Measurements from ENCODE around the gene IL17REL. TPM values are rescaled to one million over a fixed set of nuclear protein-coding genes. Genes with fewer than 3 reads are reported as not detected.

IL17REL gene
- total RNA-seq, 1 donor from 2014 or later: 0.17 TPM

GRCh38 chr22:50059881-50060262, 47.3 kb upstream of the IL17REL start:
- Mint-ChIP-seq H3K4me1 (ENCODE audit: low read depth) (peaks cover 15% of the 10 kb centered on the region), H3K27ac (ENCODE audit: unreplicated experiment) (peak overlapping the region; percentile 80), H3K27me3 (ENCODE audit: low read depth) (no peaks in the 10 kb centered on the region), H3K9me3 (ENCODE audit: low read depth) (no peaks in the 10 kb centered on the region), H3K4me3 (ENCODE audit: unreplicated experiment) (peak overlapping the region; percentile 63), H3K36me3 (ENCODE audit: low read depth) (no peaks in the 10 kb centered on the region)
- DNase-seq (ENCODE audit: low spot score): no peak
- no peak for TF ChIP-seq CTCF (IDR thresholded peaks at IDR 0.05)

DNA sequence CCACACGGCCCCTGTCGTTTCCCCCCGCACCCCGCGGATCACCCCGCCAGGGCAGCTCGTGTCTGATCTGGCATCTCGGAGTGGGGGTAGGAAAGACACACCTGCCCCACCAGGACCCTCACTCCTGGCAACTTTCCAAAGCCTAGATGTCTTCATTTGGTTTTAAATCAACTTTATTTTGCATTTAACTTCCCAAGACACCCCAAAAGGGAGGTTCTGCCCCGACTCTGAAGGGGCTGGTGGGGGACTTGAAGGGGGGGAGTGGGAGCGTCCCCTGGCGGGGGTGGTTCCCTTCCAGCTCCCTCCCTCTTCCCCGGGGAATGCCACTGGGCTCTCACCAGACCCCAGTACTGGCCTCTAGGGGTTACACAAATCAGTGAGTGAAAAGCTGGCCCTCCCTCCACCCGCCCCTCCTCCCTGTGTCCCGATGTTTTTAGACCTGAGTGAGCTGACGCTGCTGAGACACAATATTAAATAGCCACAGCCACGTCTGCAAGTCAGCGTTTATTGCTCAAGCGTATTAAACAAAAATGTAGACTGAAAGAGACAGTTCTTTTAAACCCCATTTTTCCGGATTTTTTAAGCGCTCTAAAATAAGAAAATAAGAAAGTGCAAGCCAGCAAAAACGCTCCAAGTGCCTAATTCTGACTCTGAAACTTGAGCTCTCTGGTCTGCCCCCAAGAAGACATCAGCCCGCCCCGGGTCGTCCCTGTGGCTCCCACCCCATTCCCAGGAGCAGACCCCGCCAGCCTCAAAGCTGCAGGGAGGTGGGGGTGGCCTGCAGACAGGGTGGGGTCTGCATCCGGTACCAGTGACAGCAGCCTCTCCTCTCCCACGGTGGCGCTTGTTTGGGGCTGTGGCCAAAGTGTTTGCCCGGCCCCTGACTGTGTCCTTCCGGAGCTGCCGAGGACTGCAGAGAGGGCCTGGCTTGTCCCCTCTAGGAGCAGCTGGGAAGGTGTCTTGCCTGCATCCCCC, 46.6 kb upstream of the IL17REL start:
- DNase-seq (ENCODE audit: low spot score): no peak
- H3K36me3 Mint-ChIP-seq (ENCODE audit: low read depth): no peaks in the 10 kb centered on the region
- H3K27me3 Mint-ChIP-seq (ENCODE audit: low read depth): no peaks in the 10 kb centered on the region
- peak overlapping the region; percentile 63 for H3K4me3 Mint-ChIP-seq (ENCODE audit: unreplicated experiment)
- peak overlapping the region; percentile 80 for H3K27ac Mint-ChIP-seq (ENCODE audit: unreplicated experiment)
- TF ChIP-seq CTCF (IDR thresholded peaks at IDR 0.05): peak; percentile 54
- H3K9me3 Mint-ChIP-seq (ENCODE audit: low read depth): no peaks in the 10 kb centered on the region
- peaks cover 15% of the 10 kb centered on the region for H3K4me1 Mint-ChIP-seq (ENCODE audit: low read depth)

DNA sequence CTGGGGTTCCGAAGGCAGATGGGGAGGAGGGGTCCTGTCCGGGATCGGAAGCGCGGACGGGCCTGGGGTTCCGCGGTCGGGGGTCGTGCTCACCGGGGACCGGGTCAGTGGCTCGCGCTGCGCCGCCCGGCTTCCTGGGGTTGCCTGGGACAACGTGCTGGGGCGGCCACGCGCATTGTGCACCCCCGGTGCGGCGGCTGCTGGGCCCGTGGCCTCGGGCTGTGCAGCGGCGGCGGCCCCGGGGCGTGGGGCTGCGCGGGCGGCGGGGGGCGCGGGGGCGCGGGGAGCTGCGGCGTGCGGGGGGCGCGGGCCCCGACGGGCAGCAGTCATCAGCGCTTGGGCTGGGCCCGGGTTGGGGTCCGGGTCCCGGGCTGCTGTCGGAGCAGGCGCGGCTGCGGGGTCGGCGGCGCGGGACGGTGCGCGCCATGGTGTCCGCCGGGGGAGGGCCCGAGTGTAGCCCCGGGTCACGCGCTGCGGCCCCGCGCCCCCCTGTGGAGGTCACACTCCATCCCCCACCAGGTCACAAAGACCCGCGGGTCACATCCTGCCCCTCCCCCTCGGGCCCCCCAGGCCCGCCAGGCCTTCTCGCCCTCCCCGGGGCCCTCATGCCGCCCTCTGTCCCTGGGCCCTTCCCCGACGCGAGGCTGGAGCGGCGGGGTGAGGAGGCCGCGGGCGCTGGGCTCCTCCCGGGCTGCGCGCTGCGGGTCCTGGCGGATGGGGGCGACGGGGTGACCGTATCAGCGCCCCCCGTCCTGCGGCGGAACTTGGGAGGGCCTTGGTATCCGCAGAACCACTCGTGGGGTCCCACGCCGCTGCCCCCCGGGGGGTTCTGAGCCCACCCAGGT, 45.7 kb upstream of the IL17REL start, which contains the start of gene TTLL8:
TTLL8 (minus strand) TSS at position 238 of the 845 bp plus-strand sequence.
- peaks cover 8% of the 10 kb centered on the region for H3K9me3 Mint-ChIP-seq (ENCODE audit: low read depth)
- H3K27ac Mint-ChIP-seq (ENCODE audit: unreplicated experiment): peak within 1 kb of the TSS; percentile 80
- H3K4me1 Mint-ChIP-seq (ENCODE audit: low read depth): peaks cover 15% of the 10 kb centered on the region
- no peak for TF ChIP-seq CTCF (IDR thresholded peaks at IDR 0.05)
- H3K27me3 Mint-ChIP-seq (ENCODE audit: low read depth): no peaks in the 10 kb centered on the region
- H3K36me3 Mint-ChIP-seq (ENCODE audit: low read depth): peaks cover 5% of the 10 kb centered on the region
- peak within 1 kb of the TSS; percentile 63 for H3K4me3 Mint-ChIP-seq (ENCODE audit: unreplicated experiment)
- no peak for DNase-seq (ENCODE audit: low spot score)

DNA sequence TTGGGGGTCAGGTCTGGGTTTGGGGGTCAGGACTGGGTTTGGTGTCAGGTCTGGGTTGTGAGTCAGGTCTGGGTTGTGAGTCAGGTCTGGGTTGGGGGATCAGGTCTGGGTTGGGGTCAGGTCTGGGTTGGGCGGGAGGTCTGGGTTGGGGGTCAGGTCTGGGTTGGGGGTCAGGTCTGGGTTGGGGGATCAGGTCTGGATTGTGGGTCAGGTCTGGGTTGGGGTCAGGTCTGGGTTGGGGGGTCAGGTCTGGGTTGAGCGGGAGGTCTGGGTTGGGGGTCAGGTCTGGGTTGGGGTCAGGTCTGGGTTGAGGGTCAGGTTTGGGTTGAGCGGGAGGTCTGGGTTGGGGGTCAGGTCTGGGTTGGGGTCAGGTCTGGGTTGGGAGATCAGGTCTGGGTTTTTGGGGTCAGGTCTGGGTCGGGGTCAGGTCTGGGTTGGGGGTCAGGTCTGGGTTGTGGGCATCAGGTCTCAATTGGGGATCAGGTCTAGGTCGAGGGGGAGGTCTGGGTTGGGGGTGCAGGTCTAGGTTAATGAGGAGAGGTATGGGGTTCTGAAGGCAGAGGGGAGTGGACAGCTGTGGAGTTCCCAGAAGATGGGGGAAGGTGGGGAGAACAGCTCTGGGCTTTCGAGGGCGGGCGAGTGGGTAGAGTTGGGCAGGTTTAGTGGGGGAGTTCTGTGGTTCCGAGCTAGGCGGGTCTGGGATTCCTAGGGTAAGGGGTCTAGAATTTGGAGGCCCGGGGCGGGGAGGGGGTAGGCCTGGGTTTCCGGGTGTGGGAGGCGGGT, 44.9 kb upstream of the IL17REL start:
- TF ChIP-seq CTCF (IDR thresholded peaks at IDR 0.05): no peak
- peaks cover 15% of the 10 kb centered on the region for H3K4me1 Mint-ChIP-seq (ENCODE audit: low read depth)
- DNase-seq (ENCODE audit: low spot score): no peak
- H3K36me3 Mint-ChIP-seq (ENCODE audit: low read depth): peaks cover 6% of the 10 kb centered on the region
- H3K9me3 Mint-ChIP-seq (ENCODE audit: low read depth): peaks cover 14% of the 10 kb centered on the region
- H3K4me3 Mint-ChIP-seq (ENCODE audit: unreplicated experiment): no peak overlapping the region
- H3K27me3 Mint-ChIP-seq (ENCODE audit: low read depth): no peaks in the 10 kb centered on the region
- no peak overlapping the region for H3K27ac Mint-ChIP-seq (ENCODE audit: unreplicated experiment)
